ENCODE measurements around the gene ZBTB39. TPM values are rescaled to one million over a fixed set of nuclear protein-coding genes. Genes with fewer than 3 reads are reported as not detected.

The ZBTB39 gene
- polyA plus RNA-seq, 1 of the 3 experiments (the other 2 are of a cell fraction), result 3.7 TPM

GRCh38 chr12:57046086-57046791 is 39.9 kb upstream of the ZBTB39 start (continued):
- TF ChIP-seq REST (IDR thresholded peaks at IDR 0.05; ENCODE audit: low read depth, low read length) (no peak), GABPA (IDR thresholded peaks at IDR 0.05; ENCODE audit: low read depth) (no peak), FOXM1 (IDR thresholded peaks at IDR 0.05; ENCODE audit: low read depth) (no peak), MXI1 (IDR thresholded peaks at IDR 0.05; ENCODE audit: low read depth, low read length) (no peak), YY1 (IDR thresholded peaks at IDR 0.05; ENCODE audit: low read depth) (no peak), SIN3A (IDR thresholded peaks at IDR 0.05; ENCODE audit: borderline replicate concordance, low read depth, low read length) (no peak)

- Histone ChIP-seq H3K79me2 (ENCODE audit: insufficient read depth) (no peaks in the 10 kb centered on the region), H3K27ac (ENCODE audit: low read depth in 2 of 2, low read length in 1 of 2) (no peak overlapping the region), H3K9ac (no peak overlapping the region), H3K27me3 (ENCODE audit: insufficient read depth) (peaks cover 18% of the 10 kb centered on the region), H3K9me2 (no peaks in the 10 kb centered on the region), H3K36me3 (replicated peaks in 1 of 2; ENCODE audit: control insufficient read depth in 1 of 2, insufficient read depth in 2 of 2, low read length in 1 of 2) (no peaks in the 10 kb centered on the region), H3K9me3 (no peaks in the 10 kb centered on the region), H3K4me3 (ENCODE audit: low read depth in 2 of 2, low read length in 1 of 2) (no peak overlapping the region), H3K4me2 (no peak overlapping the region), H4K20me1 (ENCODE audit: insufficient read depth) (no peaks in the 10 kb centered on the region), H3F3A (replicated peaks; ENCODE audit: insufficient read depth) (no peaks in the 10 kb centered on the region), H2AFZ (ENCODE audit: low read depth) (no peak overlapping the region), H3K4me1 (ENCODE audit: control insufficient read depth in 1 of 2, insufficient read depth in 2 of 2, low read depth in 1 of 2, low read length in 1 of 2) (no peaks in the 10 kb centered on the region)
- TF ChIP-seq GATA2 (CRISPR knock-in tag; IDR thresholded peaks at IDR 0.05), result no peak
- no peak for TF ChIP-seq RCOR1 (IDR thresholded peaks at IDR 0.05; ENCODE audit: low read length)
- TF ChIP-seq IRF3 (IDR thresholded peaks at IDR 0.05; ENCODE audit: low read depth, low read length), result no peak
- no peak for TF ChIP-seq CHD2 (IDR thresholded peaks at IDR 0.05; ENCODE audit: low read length, partially characterized antibody)
- no peak for TF ChIP-seq ELF1 (IDR thresholded peaks at IDR 0.05)
- TF ChIP-seq FOXM1 (IDR thresholded peaks at IDR 0.05; ENCODE audit: low read depth), result no peak
- TF ChIP-seq RXRA (IDR thresholded peaks at IDR 0.05; ENCODE audit: borderline replicate concordance, low read depth), result no peak
- TF ChIP-seq EP300 (IDR thresholded peaks at IDR 0.05; ENCODE audit: borderline replicate concordance in 1 of 2, low read depth in 1 of 2, low read length in 1 of 2), result no peak
- TF ChIP-seq REST (IDR thresholded peaks at IDR 0.05; ENCODE audit: low read depth, low read length), result no peak
- no peak for TF ChIP-seq GABPA (IDR thresholded peaks at IDR 0.05; ENCODE audit: low read depth)
- no peak for TF ChIP-seq JUND (IDR thresholded peaks at IDR 0.05)
- TF ChIP-seq MXI1 (IDR thresholded peaks at IDR 0.05; ENCODE audit: low read depth, low read length), result no peak
- TF ChIP-seq ZBTB33 (IDR thresholded peaks at IDR 0.05; ENCODE audit: borderline replicate concordance, low read depth), result no peak
- no peak for TF ChIP-seq MEF2A (IDR thresholded peaks at IDR 0.05; ENCODE audit: borderline replicate concordance, low read depth)
- no peak for TF ChIP-seq MAX (IDR thresholded peaks at IDR 0.05; ENCODE audit: low read depth)
- no peak for TF ChIP-seq SMC3 (IDR thresholded peaks at IDR 0.05; ENCODE audit: low read depth, low read length)
- TF ChIP-seq TEAD4 (IDR thresholded peaks at IDR 0.05; ENCODE audit: borderline replicate concordance, insufficient read depth), result no peak
- no peak for TF ChIP-seq SIN3A (IDR thresholded peaks at IDR 0.05; ENCODE audit: borderline replicate concordance, low read depth, low read length)
- TF ChIP-seq NFIC (IDR thresholded peaks at IDR 0.05; ENCODE audit: borderline replicate concordance), result no peak
- 66% methylated on average over 3 of the region's 3 CpGs for WGBS (ENCODE audit: low lambda C conversion rate)
- POLR2A ChIA-PET, result no interaction called here
- CTCF ChIA-PET, result interaction anchor here (0.9 to 8.6 kb wide), 2 partner anchors 16 to 25 kb away, joined by 4 to 81 read pairs; no protein-coding TSS in a partner anchor
- no peak for DNase-seq
These were observed 38.5 kb upstream of the ZBTB39 start for GRCh38 chr12:57044889-57045288.

All from SK-N-SH (cell line).